Measurements from ENCODE around the gene OR10AD1. TPM values are rescaled to one million over a fixed set of nuclear protein-coding genes. Genes with fewer than 3 reads are reported as not detected.
A peak's percentile ranks its signal among the peaks of the same experiment; 100 is the strongest.

OR10AD1 gene
- total RNA-seq, 1 donor from 2014 or later: not detected

DNA sequence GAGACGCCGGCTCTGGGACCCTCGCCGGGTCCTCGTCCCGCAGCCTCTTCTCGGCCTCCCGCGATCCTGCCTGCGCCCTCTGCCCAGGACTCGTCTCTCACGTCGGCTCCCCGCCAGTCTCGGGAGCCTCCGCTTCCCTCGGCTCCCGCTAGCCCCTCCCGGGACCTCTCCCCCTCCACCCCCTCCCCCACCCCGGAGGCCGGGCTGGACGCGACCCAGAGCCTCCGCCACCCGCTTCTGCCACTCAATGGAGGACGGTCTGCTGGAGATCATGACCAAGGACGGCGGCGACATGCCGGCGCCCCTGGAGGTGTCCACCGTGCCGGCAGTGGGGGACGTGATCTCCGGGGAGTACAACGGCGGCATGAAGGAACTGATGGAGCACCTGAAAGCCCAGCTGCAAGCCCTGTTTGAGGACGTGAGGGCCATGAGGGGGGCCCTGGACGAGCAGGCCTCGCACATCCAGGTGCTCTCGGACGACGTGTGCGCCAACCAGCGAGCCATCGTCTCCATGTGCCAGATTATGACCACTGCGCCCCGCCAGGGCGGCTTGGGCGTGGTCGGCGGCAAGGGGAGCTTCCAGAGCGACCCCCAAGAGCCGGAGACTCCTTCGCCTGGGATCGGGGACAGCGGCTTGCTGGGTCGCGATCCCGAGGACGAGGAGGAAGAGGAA lies 19.1 kb downstream of the OR10AD1 start:
- TF ChIP-seq CTCF (IDR thresholded peaks at IDR 0.05; ENCODE audit: unreplicated experiment): no peak
- no peaks in the 10 kb centered on the region for H3K36me3 Mint-ChIP-seq (ENCODE audit: insufficient read depth)
- H3K9me3 Mint-ChIP-seq (ENCODE audit: low read depth): no peaks in the 10 kb centered on the region
- DNase-seq (ENCODE audit: low spot score, unreplicated experiment): no peak
- no peak overlapping the region for H3K27ac Mint-ChIP-seq
- peaks cover 3% of the 10 kb centered on the region for H3K4me1 Mint-ChIP-seq (ENCODE audit: low read depth)
- H3K27me3 Mint-ChIP-seq: peaks cover 94% of the 10 kb centered on the region
- no peak overlapping the region for H3K4me3 Mint-ChIP-seq (ENCODE audit: low read depth)

GRCh38 chr12:48183091-48183875 lies 19.8 kb downstream of the OR10AD1 start, which contains the start of gene CCDC184:
TSS of gene CCDC184 (plus strand) at chr12:48183644. CDS start at chr12:48184123, 479 bp downstream.
- peaks cover 3% of the 10 kb centered on the region for H3K4me1 Mint-ChIP-seq (ENCODE audit: low read depth)
- H3K9me3 Mint-ChIP-seq (ENCODE audit: low read depth): no peaks in the 10 kb centered on the region
- TF ChIP-seq CTCF (IDR thresholded peaks at IDR 0.05; ENCODE audit: unreplicated experiment): peak; percentile 31
- peaks cover 95% of the 10 kb centered on the region for H3K27me3 Mint-ChIP-seq
- no peaks in the 10 kb centered on the region for H3K36me3 Mint-ChIP-seq (ENCODE audit: insufficient read depth)
- peak; percentile 24 for DNase-seq (ENCODE audit: low spot score, unreplicated experiment)
- no peak within 1 kb of the TSS for H3K27ac Mint-ChIP-seq
- H3K4me3 Mint-ChIP-seq (ENCODE audit: low read depth): peak within 1 kb of the TSS; percentile 71

DNA sequence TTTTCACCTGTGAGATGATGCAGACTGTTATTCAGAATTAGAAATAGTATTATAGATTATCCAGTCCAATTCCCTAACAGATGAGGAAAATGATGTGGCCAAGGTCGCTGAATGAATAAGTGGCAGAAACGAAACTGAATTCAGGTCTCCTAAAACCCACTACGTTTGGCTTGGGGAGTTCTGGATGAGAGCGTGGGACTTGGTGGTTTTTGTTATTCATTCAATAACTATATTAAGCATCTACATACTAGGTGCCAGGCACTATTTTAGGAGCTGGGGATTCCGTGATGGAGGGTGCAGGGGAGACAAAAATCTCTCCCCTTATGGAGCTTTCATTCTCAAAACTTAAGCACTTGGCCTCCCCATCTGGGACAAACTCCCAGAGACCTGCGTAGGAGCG lies 20.5 kb downstream of the OR10AD1 start:
- H3K4me3 Mint-ChIP-seq (ENCODE audit: low read depth): peak overlapping the region; percentile 71
- H3K4me1 Mint-ChIP-seq (ENCODE audit: low read depth): peaks cover 3% of the 10 kb centered on the region
- H3K9me3 Mint-ChIP-seq (ENCODE audit: low read depth): no peaks in the 10 kb centered on the region
- H3K27me3 Mint-ChIP-seq: peaks cover 88% of the 10 kb centered on the region
- DNase-seq (ENCODE audit: low spot score, unreplicated experiment): no peak
- no peak for TF ChIP-seq CTCF (IDR thresholded peaks at IDR 0.05; ENCODE audit: unreplicated experiment)
- no peaks in the 10 kb centered on the region for H3K36me3 Mint-ChIP-seq (ENCODE audit: insufficient read depth)
- no peak overlapping the region for H3K27ac Mint-ChIP-seq

DNA sequence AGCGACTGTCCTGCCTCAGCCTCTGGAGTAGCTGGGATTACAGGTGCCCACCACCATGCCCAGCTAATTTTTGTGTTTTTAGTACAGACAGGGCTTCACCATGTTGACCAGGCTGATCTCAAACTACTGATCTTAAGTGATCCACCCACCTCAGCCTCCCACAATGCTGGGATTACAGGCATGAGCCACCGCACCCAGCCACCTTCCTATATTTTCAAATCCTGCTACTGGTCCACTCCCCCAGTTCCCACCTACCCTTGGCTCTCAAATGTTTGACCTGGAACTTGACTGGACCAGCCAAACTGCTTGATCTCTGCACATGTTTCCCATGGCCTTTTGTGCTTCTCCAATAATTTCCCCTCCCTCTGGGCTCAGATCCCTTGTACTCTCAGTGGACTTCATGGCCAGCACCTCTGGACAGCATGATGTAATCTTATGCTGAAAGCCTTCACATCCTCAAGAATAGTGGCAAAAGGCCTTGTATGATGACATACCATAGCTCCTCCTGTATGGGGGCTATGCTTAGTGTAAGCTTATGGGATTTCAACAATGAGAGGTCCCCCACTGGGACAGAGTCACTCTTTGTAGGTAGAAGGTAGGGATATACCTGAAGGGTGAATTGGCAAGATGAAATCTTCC lies 22.1 kb downstream of the OR10AD1 start:
- no peaks in the 10 kb centered on the region for H3K36me3 Mint-ChIP-seq (ENCODE audit: insufficient read depth)
- no peak overlapping the region for H3K4me3 Mint-ChIP-seq (ENCODE audit: low read depth)
- H3K27ac Mint-ChIP-seq: no peak overlapping the region
- DNase-seq (ENCODE audit: low spot score, unreplicated experiment): no peak
- no peak for TF ChIP-seq CTCF (IDR thresholded peaks at IDR 0.05; ENCODE audit: unreplicated experiment)
- no peaks in the 10 kb centered on the region for H3K9me3 Mint-ChIP-seq (ENCODE audit: low read depth)
- H3K27me3 Mint-ChIP-seq: peaks cover 77% of the 10 kb centered on the region
- peaks cover 6% of the 10 kb centered on the region for H3K4me1 Mint-ChIP-seq (ENCODE audit: low read depth)

DNA sequence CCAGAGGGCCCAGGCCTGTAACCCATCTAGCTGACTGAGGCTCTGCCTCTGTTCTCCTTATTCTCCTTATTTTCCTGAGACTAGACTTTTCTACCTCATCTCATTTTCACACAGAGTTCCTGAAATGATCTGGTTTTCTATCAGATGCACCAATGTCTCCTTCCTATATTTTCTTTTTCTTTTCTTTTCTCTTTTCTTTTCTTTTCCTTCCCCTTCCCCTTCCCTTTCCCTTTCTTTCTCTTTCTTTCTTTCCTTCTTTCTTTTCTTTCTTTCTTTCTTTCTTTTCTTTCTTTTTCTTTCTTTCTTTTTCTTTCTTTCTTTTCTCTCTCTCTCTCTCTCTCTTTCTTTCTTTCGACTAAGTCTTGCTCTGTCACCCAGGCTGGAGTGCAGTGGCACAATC lies 22.7 kb downstream of the OR10AD1 start:
- Mint-ChIP-seq H3K27me3 (peaks cover 72% of the 10 kb centered on the region), H3K4me1 (ENCODE audit: low read depth) (peaks cover 11% of the 10 kb centered on the region), H3K27ac (no peak overlapping the region), H3K4me3 (ENCODE audit: low read depth) (no peak overlapping the region), H3K36me3 (ENCODE audit: insufficient read depth) (no peaks in the 10 kb centered on the region), H3K9me3 (ENCODE audit: low read depth) (no peaks in the 10 kb centered on the region)
- DNase-seq (ENCODE audit: low spot score, unreplicated experiment): no peak
- no peak for TF ChIP-seq CTCF (IDR thresholded peaks at IDR 0.05; ENCODE audit: unreplicated experiment)
